Mesangial cell (primary cell): ENCODE results near the gene ZNF248. TPM values are rescaled to one million over a fixed set of nuclear protein-coding genes. Genes with fewer than 3 reads are reported as not detected.

Experiments
- total RNA-seq: library from RNA; depleted of rRNA; stranded (reverse); fragments of >200 nt; gene quantifications from 2 replicates; pipeline ENCODE4 v1.2.3, GENCODE V29; 2015

The ZNF248 gene
- total RNA-seq, result 4.2 and 4.6 TPM in 2 replicates

DNA sequence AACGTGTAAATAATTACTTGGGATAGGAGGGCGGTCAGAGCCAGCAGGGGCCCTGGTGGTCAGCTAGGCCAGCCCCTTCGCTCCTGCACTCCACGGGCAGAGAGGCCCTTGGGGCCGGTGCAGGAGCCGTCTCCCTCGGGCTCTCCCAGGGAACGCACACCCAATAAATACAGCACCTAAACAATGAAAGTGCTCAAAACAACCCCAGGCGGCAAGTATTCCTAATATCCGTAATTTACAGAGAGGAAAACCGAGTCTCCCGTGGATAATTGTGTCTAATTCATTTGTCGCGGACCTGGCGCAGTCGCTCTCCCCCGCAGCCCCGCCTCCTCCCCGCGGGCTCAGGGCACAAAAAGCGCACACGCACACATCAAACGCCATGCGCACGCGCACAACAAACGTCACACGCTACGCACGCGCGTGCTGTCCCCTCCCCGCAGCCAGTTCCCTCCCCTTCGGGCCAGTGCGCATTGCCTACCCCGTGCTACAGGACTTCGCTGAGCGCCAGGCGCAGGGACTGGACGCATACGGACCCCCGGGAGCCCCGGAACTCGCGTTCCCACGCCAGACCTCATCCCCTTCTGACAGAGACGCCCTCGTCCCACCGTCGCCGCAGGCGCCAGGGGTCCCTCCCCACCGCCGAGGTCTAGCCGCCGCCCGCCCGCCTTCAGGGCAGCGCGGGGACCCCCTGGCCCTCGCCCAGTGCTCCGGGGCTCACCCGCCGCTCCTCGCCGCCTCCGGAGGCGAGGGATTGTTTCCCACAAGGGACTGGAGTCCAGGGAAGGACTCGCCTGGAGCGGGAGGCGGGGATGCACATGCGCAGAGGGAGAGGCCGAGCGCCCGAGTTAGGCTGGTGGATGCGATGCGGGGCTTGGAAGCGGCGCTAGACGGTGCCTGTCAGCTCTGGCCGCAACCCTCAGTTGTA is at the start of gene ZNF248:
ZNF248 (minus strand) TSS at position 324 of the 925 bp plus-strand sequence. CDS start 1,300 bp downstream, outside the sequence.

Other genes with a start within 250 kb of the ZNF248 start
- gene ZNF25, start 119.0 kb upstream of the ZNF248 start, total RNA-seq, result 2.6 and 3.5 TPM in 2 replicates
- 6.5 and 11.4 TPM in 2 replicates for gene ZNF33A, start 153.1 kb upstream of the ZNF248 start, total RNA-seq
- gene ZNF37A, start 236.7 kb upstream of the ZNF248 start, total RNA-seq, result 2.9 and 4.4 TPM in 2 replicates